GM23248 (cell line): ENCODE data around the gene FRY.

Source experiments
- EZH2 ChIP-seq: fragments of 200-600 bp; sonication (generic); IDR thresholded peaks from 2 replicates; pipeline ENCODE4 v1.6.1; 2018; ENCODE audit warnings: antibody characterized with exemption, mild to moderate bottlenecking; ENCODE audit not compliant: insufficient read depth, poor library complexity, severe bottlenecking
- EZH2phosphoT487 ChIP-seq: fragments of 200-600 bp; sonication (generic); IDR thresholded peaks from 2 replicates; pipeline ENCODE4 v1.6.1; 2018; ENCODE audit warnings: antibody characterized with exemption, moderate library complexity, mild to moderate bottlenecking, low read depth; ENCODE audit not compliant: insufficient read depth

DNA sequence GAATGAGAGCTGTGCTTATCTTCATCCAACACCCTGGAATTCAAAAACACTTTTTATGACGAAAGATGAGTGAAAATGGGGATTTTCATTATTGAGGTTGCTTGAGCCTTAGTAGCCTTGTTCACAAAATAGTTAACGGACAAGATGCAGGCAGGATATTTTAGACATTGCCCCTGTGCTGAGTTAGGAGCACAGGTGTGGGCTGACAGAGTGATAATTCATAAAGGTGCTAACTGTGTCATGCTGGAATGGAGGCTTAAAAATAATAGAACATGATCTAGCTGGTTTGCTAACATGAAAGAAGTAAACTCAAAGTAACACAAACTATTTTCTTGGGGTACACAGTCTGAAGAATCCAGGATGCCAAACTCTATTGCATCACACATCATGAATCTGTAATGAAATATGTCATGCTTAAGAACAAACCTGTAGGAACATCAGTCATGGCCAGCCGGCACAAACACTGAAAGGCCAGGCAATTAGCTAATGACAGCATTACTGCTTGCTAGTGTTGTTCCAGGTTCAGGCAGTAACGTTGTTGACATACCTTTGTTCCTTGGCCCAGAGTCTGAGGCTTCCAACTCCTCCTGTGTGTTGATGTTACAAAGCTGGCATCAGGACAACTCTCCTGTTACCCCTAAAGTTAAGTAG is 55.3 kb downstream of the FRY start:
- TF ChIP-seq EZH2 = no peak
- TF ChIP-seq EZH2phosphoT487 = no peak
